Measurements from ENCODE around the gene CLIC5.
A peak's percentile ranks its signal among the peaks of the same experiment; 100 is the strongest.

The CLIC5 gene

GRCh38 chr6:45899683-45899946 lies 116.0 kb downstream of the CLIC5 start:
- TF ChIP-seq, protein P1, sequence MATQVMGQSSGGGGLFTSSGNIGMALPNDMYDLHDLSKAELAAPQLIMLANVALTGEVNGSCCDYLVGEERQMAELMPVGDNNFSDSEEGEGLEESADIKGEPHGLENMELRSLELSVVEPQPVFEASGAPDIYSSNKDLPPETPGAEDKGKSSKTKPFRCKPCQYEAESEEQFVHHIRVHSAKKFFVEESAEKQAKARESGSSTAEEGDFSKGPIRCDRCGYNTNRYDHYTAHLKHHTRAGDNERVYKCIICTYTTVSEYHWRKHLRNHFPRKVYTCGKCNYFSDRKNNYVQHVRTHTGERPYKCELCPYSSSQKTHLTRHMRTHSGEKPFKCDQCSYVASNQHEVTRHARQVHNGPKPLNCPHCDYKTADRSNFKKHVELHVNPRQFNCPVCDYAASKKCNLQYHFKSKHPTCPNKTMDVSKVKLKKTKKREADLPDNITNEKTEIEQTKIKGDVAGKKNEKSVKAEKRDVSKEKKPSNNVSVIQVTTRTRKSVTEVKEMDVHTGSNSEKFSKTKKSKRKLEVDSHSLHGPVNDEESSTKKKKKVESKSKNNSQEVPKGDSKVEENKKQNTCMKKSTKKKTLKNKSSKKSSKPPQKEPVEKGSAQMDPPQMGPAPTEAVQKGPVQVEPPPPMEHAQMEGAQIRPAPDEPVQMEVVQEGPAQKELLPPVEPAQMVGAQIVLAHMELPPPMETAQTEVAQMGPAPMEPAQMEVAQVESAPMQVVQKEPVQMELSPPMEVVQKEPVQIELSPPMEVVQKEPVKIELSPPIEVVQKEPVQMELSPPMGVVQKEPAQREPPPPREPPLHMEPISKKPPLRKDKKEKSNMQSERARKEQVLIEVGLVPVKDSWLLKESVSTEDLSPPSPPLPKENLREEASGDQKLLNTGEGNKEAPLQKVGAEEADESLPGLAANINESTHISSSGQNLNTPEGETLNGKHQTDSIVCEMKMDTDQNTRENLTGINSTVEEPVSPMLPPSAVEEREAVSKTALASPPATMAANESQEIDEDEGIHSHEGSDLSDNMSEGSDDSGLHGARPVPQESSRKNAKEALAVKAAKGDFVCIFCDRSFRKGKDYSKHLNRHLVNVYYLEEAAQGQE (IDR thresholded peaks at IDR 0.05; ENCODE audit: insufficient replicate concordance, low read depth): no peak
- TF ChIP-seq GABPA (IDR thresholded peaks at IDR 0.05; ENCODE audit: low read depth): no peak
- no peak overlapping the region for H3K27ac ChIP-seq (replicated peaks)
- H3K27me3 ChIP-seq (ENCODE audit: insufficient read depth, poor library complexity, severe bottlenecking): no peaks in the 10 kb centered on the region
- no peak overlapping the region for H3K4me3 ChIP-seq (replicated peaks; ENCODE audit: insufficient read depth, low read length)
- DNase-seq (ENCODE audit: low read depth in 1 of 2, low spot score in 1 of 2): no peak

DNA sequence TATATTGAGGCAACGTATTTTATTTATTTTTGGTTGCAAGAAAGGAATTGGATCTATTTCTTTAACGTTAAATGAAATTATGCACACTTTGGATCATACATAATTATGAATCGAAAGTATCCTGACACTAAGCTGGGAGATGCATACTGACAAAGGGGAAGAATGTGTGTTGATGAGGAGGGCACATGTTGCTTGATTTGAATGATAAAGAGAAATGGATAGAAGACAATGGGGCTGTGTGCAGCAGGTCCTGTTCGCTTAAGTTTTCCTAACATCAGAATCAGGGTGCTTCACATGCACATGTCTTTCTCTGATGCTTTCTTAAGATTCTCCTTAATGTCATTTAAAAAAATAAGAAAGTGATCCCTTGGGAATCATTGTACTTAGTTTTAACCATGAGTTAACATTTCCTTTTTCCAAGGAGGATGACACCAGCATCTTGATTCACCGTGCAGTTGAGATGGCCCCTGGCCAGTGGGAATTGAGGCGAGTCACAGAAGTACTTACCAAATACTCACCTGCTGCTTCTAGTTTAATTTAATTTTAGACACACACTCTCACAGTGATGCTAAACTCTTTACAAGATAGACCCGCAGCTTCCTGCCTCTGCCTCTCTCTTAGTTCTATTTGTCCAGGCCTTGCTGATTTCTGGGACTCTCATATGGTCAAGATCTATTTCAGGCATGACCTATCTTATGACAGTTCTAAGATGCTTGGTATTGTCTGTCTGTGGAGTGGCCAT lies 116.5 kb downstream of the CLIC5 start:
- TF ChIP-seq SPI1 (IDR thresholded peaks at IDR 0.05; ENCODE audit: borderline replicate concordance, low read depth) (no peak), GABPA (IDR thresholded peaks at IDR 0.05; ENCODE audit: low read depth) (no peak), POLR2AphosphoS5 (IDR thresholded peaks at IDR 0.05; ENCODE audit: low read depth) (no peak)
- TF ChIP-seq, protein P1 (IDR thresholded peaks at IDR 0.05; ENCODE audit: insufficient replicate concordance, low read depth): no peak
- TF ChIP-seq, protein P2, sequence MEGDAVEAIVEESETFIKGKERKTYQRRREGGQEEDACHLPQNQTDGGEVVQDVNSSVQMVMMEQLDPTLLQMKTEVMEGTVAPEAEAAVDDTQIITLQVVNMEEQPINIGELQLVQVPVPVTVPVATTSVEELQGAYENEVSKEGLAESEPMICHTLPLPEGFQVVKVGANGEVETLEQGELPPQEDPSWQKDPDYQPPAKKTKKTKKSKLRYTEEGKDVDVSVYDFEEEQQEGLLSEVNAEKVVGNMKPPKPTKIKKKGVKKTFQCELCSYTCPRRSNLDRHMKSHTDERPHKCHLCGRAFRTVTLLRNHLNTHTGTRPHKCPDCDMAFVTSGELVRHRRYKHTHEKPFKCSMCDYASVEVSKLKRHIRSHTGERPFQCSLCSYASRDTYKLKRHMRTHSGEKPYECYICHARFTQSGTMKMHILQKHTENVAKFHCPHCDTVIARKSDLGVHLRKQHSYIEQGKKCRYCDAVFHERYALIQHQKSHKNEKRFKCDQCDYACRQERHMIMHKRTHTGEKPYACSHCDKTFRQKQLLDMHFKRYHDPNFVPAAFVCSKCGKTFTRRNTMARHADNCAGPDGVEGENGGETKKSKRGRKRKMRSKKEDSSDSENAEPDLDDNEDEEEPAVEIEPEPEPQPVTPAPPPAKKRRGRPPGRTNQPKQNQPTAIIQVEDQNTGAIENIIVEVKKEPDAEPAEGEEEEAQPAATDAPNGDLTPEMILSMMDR (IDR thresholded peaks at IDR 0.05; ENCODE audit: insufficient read depth, low read length): no peak
- no peaks in the 10 kb centered on the region for H3K27me3 ChIP-seq (ENCODE audit: insufficient read depth, poor library complexity, severe bottlenecking)
- H3K4me3 ChIP-seq (replicated peaks; ENCODE audit: insufficient read depth, low read length): no peak overlapping the region
- H3K27ac ChIP-seq (replicated peaks): no peak overlapping the region
- no peak for DNase-seq (ENCODE audit: low read depth in 1 of 2, low spot score in 1 of 2)

DNA sequence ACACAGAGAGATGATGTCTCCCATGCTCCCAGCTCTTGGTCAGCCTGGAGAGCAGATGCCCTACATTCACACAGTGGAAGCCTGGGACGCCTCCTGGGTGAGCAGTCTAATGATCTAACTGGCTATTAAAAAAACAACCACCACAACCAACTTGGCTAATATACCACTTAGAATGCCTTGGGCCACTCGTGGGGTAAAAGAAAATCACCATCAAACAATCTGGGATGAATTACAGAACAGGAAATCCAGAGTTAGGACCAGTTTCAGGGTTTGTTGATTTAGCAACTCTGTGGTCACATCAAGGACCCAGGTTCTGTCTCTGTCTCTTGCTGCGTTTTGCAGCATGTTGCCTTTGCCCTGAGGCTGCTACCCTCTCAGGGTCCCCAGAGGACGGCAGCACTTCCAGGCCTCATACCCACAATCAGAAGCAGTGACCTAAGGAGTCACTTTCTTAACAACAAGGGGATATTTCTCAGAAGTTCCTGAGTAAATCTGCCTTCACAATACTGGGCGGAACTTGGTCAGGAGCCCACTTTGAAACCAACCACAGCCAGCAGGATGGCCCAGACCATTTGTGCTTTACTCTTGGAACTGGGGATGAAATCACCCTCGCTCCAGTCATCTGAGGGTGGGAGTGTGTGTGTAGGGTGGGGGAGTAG lies 118.7 kb downstream of the CLIC5 start:
- Histone ChIP-seq H3K27me3 (ENCODE audit: insufficient read depth, poor library complexity, severe bottlenecking) (no peaks in the 10 kb centered on the region), H3K4me3 (replicated peaks; ENCODE audit: insufficient read depth, low read length) (no peak overlapping the region), H3K27ac (replicated peaks) (no peak overlapping the region)
- TF ChIP-seq, protein P2 (IDR thresholded peaks at IDR 0.05; ENCODE audit: insufficient read depth, low read length): no peak
- TF ChIP-seq GABPA (IDR thresholded peaks at IDR 0.05; ENCODE audit: low read depth) (no peak), POLR2AphosphoS5 (IDR thresholded peaks at IDR 0.05; ENCODE audit: low read depth) (no peak), SPI1 (IDR thresholded peaks at IDR 0.05; ENCODE audit: borderline replicate concordance, low read depth) (no peak)
- TF ChIP-seq, protein P1 (IDR thresholded peaks at IDR 0.05; ENCODE audit: insufficient replicate concordance, low read depth): no peak
- DNase-seq (ENCODE audit: low read depth in 1 of 2, low spot score in 1 of 2): peak in 1 of 2 experiments; percentile 52

Data from HL-60 (cell line).